K562 (cell line): ENCODE measurements around the gene DUSP23. TPM values are rescaled to one million over a fixed set of nuclear protein-coding genes. Genes with fewer than 3 reads are reported as not detected.
A peak's percentile ranks its signal among the peaks of the same experiment; 100 is the strongest.

Experiments
- ATAC-seq: fragments of 200-7000 bp; cut with Tn5 transposase; 3 replicates; pipeline ENCODE4 v1.9.1; 2020; ENCODE audit warnings: moderate library complexity
- BruUV-seq: library from RNA; stranded (reverse); fragments of 400-500 nt; replicated peaks from 2 replicates; lab custom pipeline; 2021; lab: Mats Ljungman, UMichigan
- CTCF ChIA-PET: fragments of 300-600 bp; formaldehyde crosslinking; extraction: SDS; loops from one replicate; lab custom pipeline; 2021; ENCODE audit warnings: low intra/inter-chr PET ratio; lab: Yijun Ruan, JAX
- POLR2A ChIA-PET: fragments of 300-600, 350-650 bp; sonication (Branson Sonifier 250); formaldehyde crosslinking; extraction: SDS; loops from one replicate; lab custom pipeline; 2021; ENCODE audit warnings: antibody characterized with exemption, inconsistent platforms; lab: Yijun Ruan, JAX
- DNase-seq, 4 experiments: peaks; one replicate each; pipeline versions ENCODE4 v3.0.0 to v3.0.0-alpha.2; 2011 to 2018; ENCODE audit warnings: low spot score in 3 of 4, mixed read lengths in 3 of 4; ENCODE audit errors: extremely low read depth in 1 of 4
- FAIRE-seq: peaks from 2 replicates; lab custom pipeline; 2011; peaks lifted over from hg19 to GRCh38; lab: Jason Lieb, UNC
- H2AFZ ChIP-seq: 2 replicates; pipeline ENCODE4 v1.6.0; 2011; ENCODE audit warnings: low read depth, low read length, control low read depth, inconsistent platforms
- H3K27ac ChIP-seq: fragments of 200-600 bp; 3 replicates; pipeline ENCODE4 v1.8.0; 2011; ENCODE audit warnings: low read depth, mild to moderate bottlenecking, control low read depth, inconsistent platforms, low read length, moderate library complexity, mixed read lengths; ENCODE audit errors: extremely low read depth
- H3K27me3 ChIP-seq, 2 experiments: fragments of 300-600 bp in 1 of 2; 2 replicates in 1 of 2; 3 replicates in 1 of 2; pipeline versions ENCODE4 v1.6.0 to v1.8.0; 2011; ENCODE audit warnings: inconsistent platforms in 2 of 2, low read length in 2 of 2, mild to moderate bottlenecking in 1 of 2, mixed read lengths in 1 of 2, moderate library complexity in 1 of 2; ENCODE audit not compliant: control insufficient read depth in 2 of 2, insufficient read depth in 2 of 2
- H3K36me3 ChIP-seq: fragments of 300-600 bp; 3 replicates; pipeline ENCODE4 v1.8.0; 2011; ENCODE audit warnings: mild to moderate bottlenecking, low read length, inconsistent platforms; ENCODE audit not compliant: control insufficient read depth, insufficient read depth
- H3K4me1 ChIP-seq, 2 experiments: fragments of 200-600 bp in 1 of 2; replicated peaks in 1 of 2; 2 replicates in 1 of 2; 3 replicates in 1 of 2; pipeline versions ENCODE4 v1.5.1 to v1.8.0; 2011; ENCODE audit warnings: inconsistent platforms in 2 of 2, low read length in 2 of 2, mild to moderate bottlenecking in 1 of 2, mixed read lengths in 1 of 2, moderate library complexity in 1 of 2; ENCODE audit not compliant: control insufficient read depth in 2 of 2, insufficient read depth in 2 of 2
- H3K4me2 ChIP-seq: 2 replicates; pipeline ENCODE4 v1.6.1; 2011; ENCODE audit warnings: low read length, control low read depth, inconsistent platforms, mixed read lengths; ENCODE audit not compliant: insufficient read depth
- H3K4me3 ChIP-seq: fragments of 200-600 bp; sonication (generic), shearing (Covaris generic); 2 replicates; pipeline ENCODE4 v1.5.1; 2016; ENCODE audit warnings: control low read depth, inconsistent platforms
- H3K79me2 ChIP-seq: fragments of 200-600 bp; 3 replicates; pipeline ENCODE4 v1.8.0; 2011; ENCODE audit warnings: low read length, inconsistent platforms; ENCODE audit not compliant: control insufficient read depth, insufficient read depth
- H3K9ac ChIP-seq, 2 experiments: 2 replicates each; pipeline versions ENCODE4 v1.6.0 to v1.6.1; 2011; ENCODE audit warnings: low read depth in 2 of 2, low read length in 2 of 2, control low read depth in 1 of 2, inconsistent platforms in 1 of 2, mild to moderate bottlenecking in 1 of 2, mixed read lengths in 1 of 2; ENCODE audit not compliant: insufficient read depth in 1 of 2
- H3K9me1 ChIP-seq: one replicate; pipeline ENCODE4 v1.6.0; 2011; ENCODE audit warnings: inconsistent platforms, mild to moderate bottlenecking, low read length, moderate library complexity; ENCODE audit not compliant: control insufficient read depth, insufficient read depth
- H3K9me3 ChIP-seq: replicated peaks from 2 replicates; pipeline ENCODE4 v1.5.1; 2011; ENCODE audit warnings: low read depth, low read length, inconsistent platforms; ENCODE audit not compliant: control insufficient read depth, insufficient read depth
- H4K20me1 ChIP-seq: replicated peaks from 2 replicates; pipeline ENCODE4 v1.6.1; 2011; ENCODE audit warnings: low read length, inconsistent platforms, mixed read lengths; ENCODE audit not compliant: control insufficient read depth, insufficient read depth
- EGR1 ChIP-seq: fragments of 450-650 bp; conservative IDR thresholded peaks from 2 replicates; pipeline ENCODE4 v1.6.1; 2017; ENCODE audit warnings: mild to moderate bottlenecking
- IRF1 ChIP-seq: sonication (generic); formaldehyde crosslinking; IDR thresholded peaks from 2 replicates; pipeline ENCODE4 v1.8.0; 2022; ENCODE audit warnings: missing genetic modification reagents, mild to moderate bottlenecking, borderline replicate concordance
- MAFF ChIP-seq: IDR thresholded peaks from 2 replicates; pipeline ENCODE4 v1.6.1; 2012; ENCODE audit warnings: low read length, improper control_type of control experiment
- MAFK ChIP-seq: IDR thresholded peaks from 2 replicates; pipeline ENCODE4 v1.6.1; 2011; ENCODE audit warnings: low read length, improper control_type of control experiment
- MEF2D ChIP-seq: conservative IDR thresholded peaks from 2 replicates; pipeline ENCODE4 v1.6.1; 2016; ENCODE audit warnings: low read depth, missing genetic modification characterization, missing compliant biosample characterization
- PBX2 ChIP-seq, 2 experiments: IDR thresholded peaks in 1 of 2; conservative IDR thresholded peaks in 1 of 2; 2 replicates each; pipeline ENCODE4 v1.6.1; 2016; ENCODE audit warnings: low read depth in 2 of 2, mild to moderate bottlenecking in 1 of 2, missing compliant biosample characterization in 1 of 2, missing genetic modification characterization in 1 of 2, moderate library complexity in 1 of 2
- PCBP2 ChIP-seq: fragments of 200-400 bp; formaldehyde crosslinking; IDR thresholded peaks from 2 replicates; pipeline ENCODE4 v1.6.1; 2018; ENCODE audit warnings: low read length, low read depth, mild to moderate bottlenecking, moderate library complexity; ENCODE audit not compliant: poor library complexity, severe bottlenecking
- SMARCC2 ChIP-seq: fragments of 450-650 bp; IDR thresholded peaks from 2 replicates; pipeline ENCODE4 v1.6.1; 2017; ENCODE audit warnings: antibody characterized with exemption, moderate library complexity, mild to moderate bottlenecking, low read depth
- ZBTB26 ChIP-seq: fragments of 450-650 bp; formaldehyde crosslinking; IDR thresholded peaks from 2 replicates; pipeline ENCODE4 v1.4.0; 2022; ENCODE audit warnings: missing genetic modification characterization
- ZNF75A ChIP-seq: fragments of 450-650 bp; formaldehyde crosslinking; IDR thresholded peaks from 2 replicates; pipeline ENCODE4 v1.4.0; 2020; ENCODE audit warnings: mild to moderate bottlenecking
- WGBS: fragments of 100-300 bp; shearing (Covaris generic); methylation state at CpG from one replicate; pipeline ENCODE4 v1.1.6; 2016; ENCODE audit warnings: low coverage, mixed read lengths; ENCODE audit not compliant: insufficient coverage; ENCODE audit errors: missing lambda C conversion rate; 5-methylcytosine and 5-hydroxymethylcytosine counted together
- in situ Hi-C: fragments of 300-500 bp; cut with MboI; formaldehyde crosslinking; loops from 4 replicates; pipeline ENCODE4 v1.15.0; 2018; ENCODE audit warnings: inconsistent platforms, mixed read lengths
- intact Hi-C: fragments of 100-400 bp; cut with micrococcal nuclease; formaldehyde crosslinking; loops from 2 replicates; pipeline ENCODE4 v1.14.2; 2022
- polyA plus RNA-seq, 8 experiments: library from polyadenylated mRNA; depleted of rRNA in 4 of 8; stranded (reverse) in 5 of 8; unstranded in 3 of 8; fragments of >200 nt; fragmentation: Nextera tagmentation in 2 of 8; fragmentation: Illumina TruSeq in 1 of 8; extraction: Ambion mirVana in 2 of 8; extraction: Trizol in 1 of 8; gene quantifications; 2 replicates each; pipeline versions ENCODE4 v1.2.1 to v1.2.3, GENCODE V29; 2011 to 2014; ENCODE audit warnings: inconsistent platforms in 1 of 8, missing spikeins in 1 of 8
- total RNA-seq, 7 experiments: library from RNA; depleted of rRNA in 6 of 7; stranded (reverse); fragments of >200 nt in 6 of 7; fragmentation: Illumina TruSeq in 2 of 7; extraction: Trizol in 2 of 7; gene quantifications; 2 replicates each; pipeline versions ENCODE4 v1.2.1 to v1.2.3, GENCODE V29; 2011 to 2021; ENCODE audit warnings: low replicate concordance in 1 of 7

DUSP23 gene
- total and polyA plus RNA-seq, 9 of the 15 experiments (the other 6 are each of a cell fraction or from before 2014, with no cell fraction given): 1.0 to 34.8 (median 13.7) TPM

GRCh38 chr1:159749630-159750029 is 31.1 kb upstream of the DUSP23 start:
- Histone ChIP-seq H3K27ac (no peak overlapping the region), H3K4me3 (no peak overlapping the region), H3K9ac (no peak overlapping the region), H3K27me3 (no peaks in the 10 kb centered on the region; a peak in 1 of 5 replicates), H3K4me1 (no peaks in the 10 kb centered on the region), H4K20me1 (no peaks in the 10 kb centered on the region), H3K36me3 (no peaks in the 10 kb centered on the region), H3K9me3 (no peaks in the 10 kb centered on the region), H3K79me2 (no peaks in the 10 kb centered on the region), H3K4me2 (no peak overlapping the region), H2AFZ (no peak overlapping the region), H3K9me1 (no peaks in the 10 kb centered on the region)
- intact Hi-C loops: no loop called here
- WGBS: 3% methylated on average over 2 of the region's 2 CpGs
- no peak for TF ChIP-seq PCBP2
- TF ChIP-seq EGR1: no peak
- TF ChIP-seq ZBTB26 (CRISPR knock-in tag): no peak
- TF ChIP-seq IRF1: no peak
- TF ChIP-seq SMARCC2: no peak
- TF ChIP-seq MAFF: 0 out of 2 replicates have a peak, but pooled peaks have one; percentile 9
- TF ChIP-seq PBX2 (CRISPR knock-in tag; IDR thresholded peaks at IDR 0.05; ENCODE audit: low read depth): no peak
- TF ChIP-seq PBX2 (tag; conservative IDR thresholded peaks at IDR 0.05; ENCODE audit: low read depth): no peak
- peak; percentile 5; the same call in 1 of the 2 replicates for TF ChIP-seq MAFK
- TF ChIP-seq MEF2D: no peak
- TF ChIP-seq ZNF75A (CRISPR knock-in tag): no peak
- BruUV-seq: no TSS peak
- in situ Hi-C loops: no loop called here
- ATAC-seq: no peak
- DNase-seq: no peak
- POLR2A ChIA-PET: no interaction called here
- FAIRE-seq: no peak
- CTCF ChIA-PET: no interaction called here
